GM18507 (cell line): ENCODE results near the gene FBN2.
"Not testable (repeated sequence)": the region's sequence is repeated elsewhere in the genome, so short reads cannot be mapped to it uniquely, and the experiment has no call there.

ENCODE experiments used
- DNase-seq: peaks from one replicate; pipeline ENCODE4 v3.0.0; 2011; ENCODE audit warnings: low read depth; ENCODE audit not compliant: insufficient read length; ENCODE audit errors: extremely low spot score
- FAIRE-seq: peaks from 2 replicates; lab custom pipeline; 2011; peaks lifted over from hg19 to GRCh38; lab: Jason Lieb, UNC

Gene FBN2

DNA sequence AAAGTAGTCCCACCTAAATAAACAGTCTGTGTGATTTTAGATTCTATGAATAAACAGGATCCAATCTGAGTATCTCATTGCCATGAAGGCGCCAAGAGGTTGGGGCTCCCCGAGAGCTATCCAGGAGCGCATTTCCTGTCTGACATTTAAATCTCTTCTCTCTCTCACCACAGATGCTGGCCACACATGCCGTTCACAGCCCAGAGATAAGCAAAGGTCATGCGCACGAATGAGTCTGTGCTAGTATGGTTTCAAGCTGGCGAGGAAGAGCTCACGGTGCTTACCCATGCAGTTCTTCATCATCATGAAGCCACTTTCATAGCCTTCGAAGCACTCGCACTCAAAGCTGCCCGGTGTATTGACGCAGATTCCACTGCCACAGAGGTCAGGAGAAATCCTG, 199.4 kb downstream of the FBN2 start:
- no peak for FAIRE-seq
- no peak for DNase-seq

DNA sequence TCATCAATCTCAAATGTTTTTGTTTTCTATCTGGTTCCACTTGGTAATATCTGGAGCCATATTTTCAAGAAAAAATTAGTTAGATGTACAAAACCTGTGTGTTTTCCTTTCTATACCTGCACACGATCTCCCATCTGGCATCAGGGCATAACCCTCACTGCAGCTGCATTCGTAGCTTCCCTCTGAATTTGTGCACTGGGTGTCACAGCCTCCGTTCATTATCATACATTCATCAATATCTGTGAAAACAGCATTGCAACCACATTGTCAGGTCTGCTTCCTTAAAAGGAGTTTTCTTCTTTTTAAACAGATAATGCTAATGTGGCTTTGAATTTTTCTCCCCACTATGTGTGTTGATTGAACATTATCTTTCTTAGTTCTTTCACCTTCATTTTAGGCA, 202.7 kb downstream of the FBN2 start:
- no peak for FAIRE-seq
- DNase-seq = no peak

DNA sequence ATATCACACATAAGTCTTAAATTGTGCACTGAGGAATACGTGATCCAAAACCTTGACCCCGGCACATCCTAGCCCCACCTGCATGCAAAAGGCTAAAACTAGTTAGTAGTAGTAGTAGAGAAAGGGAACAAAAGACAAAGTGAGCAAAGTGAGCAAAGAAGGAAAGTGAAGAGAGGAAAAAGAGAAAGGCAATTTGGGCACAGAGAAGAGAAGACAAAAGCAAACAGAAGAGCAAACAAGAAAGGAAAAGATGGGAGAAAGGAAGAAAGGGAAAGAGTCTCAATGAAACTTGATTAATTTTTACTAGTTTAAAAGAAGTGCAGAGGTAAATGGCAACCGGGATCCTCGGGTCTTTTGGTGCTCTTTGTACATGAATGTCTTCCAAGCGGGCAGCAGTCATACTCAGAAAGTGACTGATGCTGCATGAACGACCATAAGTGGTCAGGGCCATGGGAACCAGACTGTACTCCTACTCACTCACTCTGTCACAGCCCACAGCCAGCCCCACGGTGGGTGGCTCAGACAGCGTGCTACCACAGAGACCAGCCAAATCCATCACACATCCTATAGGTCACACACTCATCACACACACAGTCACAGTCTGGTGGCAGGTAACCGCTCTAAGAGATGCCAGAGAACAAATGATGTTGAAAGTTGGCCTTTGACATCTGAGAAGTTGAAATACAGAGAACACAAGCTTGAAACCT, 203.9 kb downstream of the FBN2 start:
- DNase-seq (no peak), FAIRE-seq (no peak)

DNA sequence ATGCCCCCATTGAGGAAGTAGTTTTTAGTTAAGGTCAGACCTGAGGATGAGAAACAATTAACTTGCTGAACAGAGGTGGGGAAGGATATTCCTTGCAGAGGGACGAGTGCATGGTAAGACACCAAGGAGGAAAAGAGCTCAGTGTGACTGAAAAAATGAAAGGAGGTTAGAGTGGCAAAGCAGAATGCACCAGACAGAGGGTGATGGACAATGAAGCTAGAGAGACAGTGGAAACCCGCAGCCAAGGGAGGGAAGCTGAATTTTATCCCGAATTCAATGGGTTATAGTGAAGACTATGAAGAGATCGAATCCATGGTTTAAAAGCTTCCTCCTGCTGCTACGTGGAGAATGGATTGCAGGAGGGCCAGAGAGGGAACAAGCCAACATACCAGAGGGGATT, 206.8 kb downstream of the FBN2 start:
- DNase-seq (no peak), FAIRE-seq (no peak)

DNA sequence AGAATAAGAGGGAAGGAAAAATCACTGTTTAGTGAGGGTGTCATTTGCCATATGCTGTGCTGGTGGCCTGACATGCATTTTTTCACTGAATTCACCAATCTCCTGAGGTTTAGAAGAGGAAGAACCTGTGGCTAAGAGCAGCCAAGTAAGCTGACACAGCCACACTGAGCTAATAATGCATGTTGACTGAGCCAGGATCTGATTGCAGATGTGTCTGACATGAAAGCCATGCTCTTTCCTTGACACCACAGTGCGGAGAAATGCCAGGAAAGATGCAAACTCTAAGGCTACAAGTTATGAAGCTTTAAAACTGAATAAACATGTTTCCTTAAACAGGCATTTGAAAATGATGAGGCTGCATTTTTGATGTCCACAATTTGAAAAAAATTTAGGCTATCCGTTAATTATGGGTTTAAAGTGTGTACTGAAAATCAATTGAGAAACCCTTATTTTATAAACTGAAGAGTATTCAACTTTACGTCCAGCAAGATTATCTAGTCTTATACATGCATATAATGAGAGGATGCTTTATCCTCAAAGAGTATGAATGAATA, 208.6 kb downstream of the FBN2 start:
- FAIRE-seq = no peak
- DNase-seq = no peak

DNA sequence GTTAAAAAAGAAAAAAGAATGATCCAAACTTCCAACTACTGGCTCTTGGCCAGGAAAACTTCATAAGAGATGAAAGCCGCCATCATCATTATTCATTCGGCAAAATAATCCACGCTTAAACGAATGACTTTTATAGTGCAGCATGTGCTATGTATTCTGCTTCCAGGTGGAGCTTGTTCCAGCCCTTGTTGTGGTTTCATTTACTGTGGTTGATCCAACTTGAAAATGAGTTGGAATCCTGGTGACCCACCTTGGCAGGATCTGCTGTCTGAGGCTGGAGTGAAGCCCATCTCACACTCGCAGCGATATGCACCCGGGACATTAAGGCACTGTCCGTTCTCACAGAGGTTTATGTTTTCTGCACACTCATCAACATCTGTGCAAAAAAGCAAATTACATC, 209.6 kb downstream of the FBN2 start:
- FAIRE-seq = no peak
- DNase-seq = no peak

DNA sequence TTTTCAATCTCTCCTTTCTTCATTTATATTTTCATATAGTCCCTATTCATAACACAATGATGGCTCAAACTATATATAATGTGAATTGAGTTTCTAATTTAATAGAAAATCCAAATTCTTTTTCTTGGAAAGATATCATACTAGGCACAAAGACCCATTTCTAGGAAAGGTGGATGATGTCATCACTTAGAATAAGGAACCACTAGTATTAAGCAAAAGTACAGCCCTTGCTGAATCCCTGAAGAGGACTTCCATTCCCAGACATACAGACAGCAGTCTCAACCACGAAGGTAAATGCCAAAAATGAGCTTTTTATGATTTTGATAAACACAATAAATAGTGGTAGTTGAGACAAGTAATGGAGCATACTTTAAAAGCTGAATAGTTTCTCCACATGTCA, 210.0 kb downstream of the FBN2 start:
- no peak for DNase-seq
- FAIRE-seq = no peak

DNA sequence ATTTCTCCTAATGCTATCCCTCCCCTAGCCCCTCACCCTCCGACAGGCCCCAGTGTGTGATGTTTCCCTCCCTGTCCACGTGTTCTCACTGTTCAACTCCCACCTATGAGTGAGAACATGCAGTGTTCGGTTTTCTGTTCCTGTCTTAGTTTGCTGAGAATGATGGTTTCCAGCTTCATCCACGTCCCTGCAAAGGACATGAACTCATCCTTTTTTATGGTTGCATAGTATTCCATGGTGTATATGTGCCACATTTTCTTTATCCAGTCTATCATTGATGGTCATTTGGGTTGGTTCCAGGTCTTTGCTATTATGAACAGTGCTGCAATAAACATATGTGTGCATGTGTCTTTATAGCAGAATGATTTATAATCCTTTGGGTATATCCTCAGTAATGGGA, 216.6 kb downstream of the FBN2 start:
- not testable (repeated sequence) for FAIRE-seq, DNase-seq

DNA sequence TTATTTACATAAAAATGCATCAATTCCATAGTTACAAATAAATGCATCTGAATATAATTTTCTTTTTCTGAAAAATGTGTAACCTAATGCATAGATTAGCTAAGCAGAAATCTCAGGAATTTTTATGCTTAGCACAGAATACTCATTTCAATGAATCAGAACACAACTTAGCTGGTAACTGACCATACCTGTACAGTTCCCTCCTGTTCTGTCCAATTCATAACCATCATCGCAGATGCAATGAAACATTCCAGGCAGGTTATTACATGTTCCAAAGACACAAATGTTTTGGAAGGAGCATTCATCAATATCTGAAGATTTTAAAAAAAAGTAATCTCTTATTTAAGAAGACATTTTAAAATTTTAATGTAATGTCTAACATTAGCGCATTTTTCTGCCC, 219.4 kb downstream of the FBN2 start:
- DNase-seq (no peak), FAIRE-seq (no peak)

DNA sequence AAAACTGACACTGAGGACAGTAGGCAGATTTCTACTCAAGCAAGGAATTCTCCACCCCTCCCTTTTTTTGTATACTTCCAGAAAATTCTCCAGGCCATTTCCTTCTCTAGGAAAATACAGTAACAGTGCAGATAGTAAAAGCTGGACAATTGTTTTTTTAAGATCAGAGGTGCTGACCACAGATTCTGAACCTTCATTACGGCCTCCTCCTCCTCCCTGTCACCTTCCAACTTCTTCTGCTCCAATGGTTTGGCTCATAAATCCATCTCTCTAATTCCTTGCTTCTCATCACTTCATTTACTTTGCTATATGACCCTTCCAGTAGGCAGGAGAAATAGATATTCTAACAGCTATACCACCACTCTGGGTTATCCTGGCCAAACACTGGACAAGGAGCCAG, 220.6 kb downstream of the FBN2 start:
- no peak for FAIRE-seq

DNA sequence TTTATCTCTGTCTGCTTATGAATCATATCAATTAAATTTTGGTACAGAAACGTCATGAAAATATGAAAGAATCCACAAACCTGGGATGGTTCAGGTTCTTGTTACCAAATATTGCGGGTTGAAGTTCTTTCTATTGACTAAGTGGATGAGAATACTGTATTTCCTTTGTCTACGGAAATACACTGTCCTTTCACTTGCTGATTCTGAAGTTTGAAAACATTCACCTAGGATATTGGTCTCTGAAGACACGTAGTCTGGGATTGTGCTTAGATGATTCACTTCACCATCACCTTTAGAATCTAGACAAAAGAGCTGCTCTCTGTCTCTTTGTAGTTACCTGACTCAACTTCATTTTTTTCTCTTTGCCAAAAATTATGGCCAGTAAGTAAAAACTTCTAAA, 222.4 kb downstream of the FBN2 start:
- no peak for DNase-seq
- no peak for FAIRE-seq

More for the DNA sequence above, 220.6 kb downstream of the FBN2 start:
- DNase-seq = no peak

DNA sequence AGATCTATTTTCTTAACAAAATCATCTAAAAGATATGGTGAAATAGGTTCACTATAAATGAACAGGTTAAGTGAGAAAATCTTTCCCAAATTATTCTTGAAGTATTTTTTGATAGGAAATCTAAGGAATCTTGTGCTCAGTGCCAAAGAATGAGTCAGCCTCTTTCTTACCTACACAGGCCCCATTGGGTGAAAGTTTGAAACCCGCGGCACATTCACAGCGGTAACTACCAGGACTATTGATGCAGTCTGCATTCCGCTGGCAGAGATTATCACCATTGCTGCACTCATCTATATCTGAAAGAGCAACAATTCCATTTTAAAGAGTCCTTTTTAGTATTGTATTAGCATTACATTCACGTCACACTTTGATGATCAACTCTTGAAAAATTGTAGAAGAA, 232.7 kb downstream of the FBN2 start:
- DNase-seq (no peak), FAIRE-seq (no peak)

DNA sequence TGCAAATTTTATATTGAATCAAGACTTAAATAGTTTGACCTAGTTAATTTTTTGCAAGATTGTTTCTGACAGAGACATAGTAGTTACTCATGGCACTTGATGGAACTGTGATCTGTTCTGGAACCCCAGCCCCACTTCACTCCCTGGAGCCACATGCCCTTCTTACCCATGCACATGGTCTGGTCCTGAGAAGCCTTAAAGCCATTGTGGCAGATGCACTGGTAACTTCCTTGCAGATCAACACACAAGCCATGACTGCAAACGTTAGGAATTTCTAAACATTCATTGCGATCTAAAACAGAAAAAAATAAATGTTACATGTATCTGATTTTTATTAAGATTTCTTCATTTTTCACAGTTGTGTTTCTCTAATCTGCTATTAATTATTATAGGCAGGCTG, 233.3 kb downstream of the FBN2 start:
- no peak for DNase-seq
- FAIRE-seq = no peak

DNA sequence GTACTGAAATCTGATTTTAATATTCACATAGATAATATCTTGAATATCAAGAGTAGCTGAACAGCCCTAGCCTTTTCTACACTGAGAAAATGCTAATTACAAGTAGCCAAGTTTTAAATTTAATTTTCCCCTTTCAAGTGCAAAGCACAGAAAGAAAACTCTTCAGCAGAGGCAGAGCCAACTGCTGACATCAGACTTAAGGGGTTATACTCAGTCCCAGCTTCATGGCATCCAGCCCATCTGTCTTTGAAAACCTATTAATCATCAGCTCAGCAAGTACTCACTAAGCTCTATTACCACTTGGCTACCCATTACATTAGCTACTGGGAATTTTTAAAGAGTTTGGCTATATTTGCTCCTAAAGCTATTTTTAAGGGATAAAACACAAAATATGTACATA, 234.0 kb downstream of the FBN2 start:
- no peak for FAIRE-seq
- DNase-seq = no peak

DNA sequence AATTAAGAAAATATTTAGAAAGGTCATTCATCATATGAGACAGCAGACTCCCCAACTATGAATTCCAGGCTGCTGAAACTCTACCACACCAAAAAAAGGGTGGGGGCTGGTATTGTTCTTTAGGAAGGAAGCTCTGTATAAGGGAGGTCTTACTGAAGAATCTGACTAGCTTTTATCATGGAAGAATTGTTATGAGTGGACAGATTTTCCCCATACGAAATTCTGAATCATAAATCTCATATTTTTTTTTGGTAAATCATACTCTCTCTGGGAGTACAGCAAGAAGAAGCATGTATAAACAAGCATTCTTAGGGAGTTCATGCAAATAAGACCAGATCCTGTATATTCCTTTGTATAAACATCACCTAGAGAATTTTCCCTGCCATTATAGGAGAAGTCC, 234.5 kb downstream of the FBN2 start:
- DNase-seq (no peak), FAIRE-seq (no peak)

DNA sequence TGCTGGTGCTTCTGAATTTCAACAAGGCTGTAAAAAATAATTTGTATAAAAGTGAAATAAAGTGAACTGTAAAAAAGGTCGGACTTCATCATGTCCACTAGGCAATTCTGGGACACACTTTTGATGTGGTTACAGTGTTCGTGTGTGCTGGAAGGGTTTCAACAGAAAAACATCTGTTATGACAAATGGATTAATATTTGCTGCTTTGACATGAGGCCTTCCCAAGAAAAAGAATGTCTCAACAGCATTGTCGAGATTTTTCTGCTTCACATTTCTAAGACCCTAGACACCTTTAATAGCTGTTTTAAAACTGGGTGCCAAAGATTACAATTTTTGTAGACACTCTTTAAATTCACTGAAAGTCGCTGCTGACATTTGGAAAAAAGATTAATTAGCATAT, 237.9 kb downstream of the FBN2 start:
- FAIRE-seq = no peak

DNA sequence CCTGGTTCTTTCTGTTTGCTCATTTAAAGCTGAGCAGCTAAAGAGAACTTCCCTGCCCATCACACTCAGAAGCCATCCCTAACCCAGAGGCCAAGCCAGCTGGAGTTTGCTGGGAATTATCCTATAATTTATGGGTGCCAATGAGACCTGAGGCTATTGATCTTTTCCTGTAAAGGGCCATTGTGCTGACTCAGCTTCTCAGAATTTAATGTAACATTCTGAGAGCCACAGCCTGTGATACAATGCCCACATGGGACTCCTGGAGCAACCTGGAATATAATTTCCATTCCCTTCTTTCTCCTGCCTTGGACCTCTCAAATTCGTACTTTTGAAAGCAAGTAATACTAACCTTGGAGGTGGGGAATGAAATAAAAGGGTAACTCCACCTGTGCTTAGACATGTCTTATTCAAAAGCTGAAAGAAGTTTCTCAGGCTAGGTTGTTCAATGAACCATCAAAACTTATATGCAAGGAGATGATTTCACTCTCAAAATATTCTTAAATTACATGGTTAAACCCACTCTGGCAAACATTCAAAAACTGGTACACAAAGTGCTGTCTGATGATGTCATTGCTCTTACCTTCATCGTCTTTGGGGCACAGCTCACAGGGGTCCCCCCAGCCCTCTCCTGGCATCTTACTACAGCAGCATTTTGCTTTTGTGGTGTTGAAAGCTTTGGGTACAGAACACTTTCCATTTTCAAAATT, 247.7 kb downstream of the FBN2 start:
- no peak for DNase-seq
- no peak for FAIRE-seq

More for the DNA sequence above, 237.9 kb downstream of the FBN2 start:
- DNase-seq = no peak

DNA sequence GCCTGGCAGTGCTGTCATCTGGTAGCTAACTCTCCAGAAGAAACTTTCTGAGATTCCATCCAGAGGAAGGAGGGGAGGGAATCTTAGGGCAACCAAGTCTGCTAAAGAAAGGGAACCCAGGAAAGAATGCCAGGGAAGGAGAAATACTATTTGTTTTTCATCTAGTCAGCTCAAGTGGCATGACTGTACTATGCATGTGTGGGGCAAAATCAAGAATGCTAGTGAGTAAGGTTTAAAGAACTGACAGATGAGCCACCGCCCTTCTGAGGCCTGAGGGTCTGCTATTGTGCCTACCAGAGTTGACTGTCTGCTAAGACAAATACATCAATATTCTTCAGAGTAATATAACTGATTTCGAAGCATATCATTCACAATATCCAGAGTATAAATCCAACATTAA, 250.3 kb downstream of the FBN2 start:
- FAIRE-seq = no peak
- no peak for DNase-seq

DNA sequence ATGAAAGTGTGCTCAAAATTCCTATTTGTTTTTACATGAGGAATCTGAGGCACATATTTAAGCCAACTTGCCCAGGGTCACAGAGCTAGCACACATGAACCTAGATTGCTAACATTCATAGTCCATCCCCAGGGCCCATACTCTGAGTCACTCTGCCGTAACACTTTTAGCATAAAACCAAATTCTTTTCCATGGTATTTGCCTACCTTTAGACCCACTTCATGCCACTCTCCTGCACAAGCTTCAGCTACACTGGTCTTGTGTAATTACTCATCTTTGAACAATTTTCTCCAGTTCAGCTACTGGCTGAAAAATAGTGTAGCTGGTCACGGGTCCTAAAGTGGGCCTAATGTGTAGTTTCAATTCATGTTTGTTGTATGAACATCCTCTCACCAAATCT, 253.8 kb downstream of the FBN2 start:
- FAIRE-seq = no peak
- no peak for DNase-seq

DNA sequence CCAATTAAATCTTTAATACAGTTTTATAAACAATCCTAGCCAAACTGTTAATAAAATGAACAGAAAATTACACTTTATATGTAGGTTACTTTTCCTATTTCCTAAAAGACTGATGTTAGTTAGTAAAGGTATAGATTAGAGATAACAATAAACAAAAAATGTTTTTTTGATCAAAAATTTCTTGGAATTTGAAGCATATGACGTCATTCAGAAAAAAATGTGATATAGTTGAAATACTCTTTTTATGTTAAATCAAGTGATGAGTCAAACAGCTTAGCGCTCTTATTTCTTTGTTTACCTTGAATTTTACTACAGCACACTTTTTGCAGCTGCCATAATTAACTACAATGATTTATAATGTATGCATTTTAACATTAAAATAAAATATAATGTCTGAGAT, 258.7 kb downstream of the FBN2 start:
- DNase-seq (no peak), FAIRE-seq (no peak)

DNA sequence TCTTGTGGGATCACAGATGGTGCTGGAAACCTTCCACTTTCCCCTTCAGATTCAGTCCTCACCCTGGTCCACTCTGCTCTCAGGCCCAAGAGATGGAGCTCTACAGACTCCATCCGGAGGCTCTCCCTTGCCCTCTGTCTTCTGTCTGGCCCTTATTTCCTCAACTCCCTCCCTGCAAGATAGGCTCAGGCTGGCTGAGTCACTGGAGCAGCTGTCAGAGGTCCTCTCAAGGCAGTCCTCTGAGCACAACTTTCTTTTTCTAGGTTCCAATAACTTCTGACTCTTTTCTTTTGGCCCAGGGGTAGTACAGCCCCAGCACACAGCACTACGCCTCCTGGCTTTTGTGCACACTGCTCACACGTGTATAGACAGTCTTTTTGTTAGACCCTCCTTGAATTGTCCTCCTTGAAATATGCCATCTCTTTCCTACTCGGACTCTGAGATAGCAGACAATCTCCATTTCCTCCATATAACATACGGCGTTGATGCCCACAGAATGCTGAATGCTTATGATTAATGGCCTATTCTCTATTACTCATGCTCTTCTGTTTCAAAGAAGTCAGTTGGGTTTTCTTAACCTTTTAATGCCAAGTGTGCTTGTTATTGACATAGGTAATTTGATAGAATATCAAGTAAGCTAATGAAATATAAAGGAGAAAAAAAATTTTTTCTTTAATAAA, 261.4 kb downstream of the FBN2 start:
- no peak for DNase-seq
- FAIRE-seq = no peak
